Body of pancreas (tissue), 4 donors: Measurements from ENCODE around the gene TSPAN3. TPM values are rescaled to one million over a fixed set of nuclear protein-coding genes. Genes with fewer than 3 reads are reported as not detected.
A peak's percentile ranks its signal among the peaks of the same experiment; 100 is the strongest.

Source experiments
- ATAC-seq: fragments of 150-250 bp; one replicate; pipeline ENCODE4 v1.9.1; 2016
- DNase-seq, 4 donors: peaks; one replicate each; pipeline ENCODE4 v3.0.0-alpha.2; 2019
- H3K27ac ChIP-seq, 4 donors: fragments of 200-600 bp; sonication (generic); 1 replicate in 3 of 4; 2 replicates in 1 of 4; pipeline versions ENCODE4 v1.5.1 to v1.6.1; 2016 to 2019; ENCODE audit warnings: mild to moderate bottlenecking in 1 of 4, mixed read lengths in 1 of 4, moderate library complexity in 1 of 4
- H3K27me3 ChIP-seq, 2 donors: fragments of 200-600 bp; sonication (generic); one replicate each; pipeline ENCODE4 v1.6.0; 2016; ENCODE audit warnings: mild to moderate bottlenecking in 1 of 2
- H3K36me3 ChIP-seq, 2 donors: fragments of 200-600 bp; sonication (generic); replicated peaks in 1 of 2; 2 replicates each; pipeline ENCODE4 v1.5.1; 2016; ENCODE audit warnings: low read depth in 2 of 2; ENCODE audit not compliant: insufficient read depth in 1 of 2
- H3K4me1 ChIP-seq: fragments of 200-600 bp; sonication (generic); one replicate; pipeline ENCODE4 v1.6.0; 2016
- H3K4me3 ChIP-seq, 2 donors: fragments of 200-600 bp; sonication (generic); 1 replicate in 1 of 2; 2 replicates in 1 of 2; pipeline ENCODE4 v1.5.1; 2016 to 2019
- H3K9me3 ChIP-seq, 3 donors: fragments of 200-600 bp; sonication (generic); 1 replicate in 2 of 3; 2 replicates in 1 of 3; pipeline ENCODE4 v1.5.1; 2016
- CTCF ChIP-seq, 7 experiments: fragments of 450-650 bp in 4 of 7; fragments of 200-600 bp in 3 of 7; sonication (generic) in 3 of 7; IDR thresholded peaks; one replicate each; pipeline ENCODE4 v1.5.1; 2016 to 2019; ENCODE audit warnings: antibody characterized with exemption in 7 of 7
- POLR2A ChIP-seq, 3 donors: fragments of 450-650 bp; IDR thresholded peaks; one replicate each; pipeline ENCODE4 v1.6.1; 2016; ENCODE audit warnings: antibody characterized with exemption in 3 of 3, mild to moderate bottlenecking in 2 of 3
- WGBS, 2 donors: methylation state at CpG; one replicate each; pipeline ENCODE4 v1.1.5; 2017; 5-methylcytosine and 5-hydroxymethylcytosine counted together
- intact Hi-C: fragments of 100-400 bp; cut with DNase I; formaldehyde crosslinking; loops from one replicate; pipeline ENCODE4 v1.15.1; 2023
- total RNA-seq, 2 donors: library from RNA; depleted of rRNA; stranded (reverse); fragments of >200 nt; gene quantifications; one replicate each; pipeline ENCODE4 v1.1.0, GENCODE V29; 2016

The TSPAN3 gene
- total RNA-seq, 2 donors from 2014 or later = 99.1 to 118 TPM

GRCh38 chr15:77015646-77016320 is 55.1 kb downstream of the TSPAN3 start:
- Histone ChIP-seq H3K4me3 (no peak overlapping the region), H3K9me3 (no peaks in the 10 kb centered on the region), H3K27me3 (no peaks in the 10 kb centered on the region), H3K36me3 (no peaks in the 10 kb centered on the region), H3K4me1 (no peaks in the 10 kb centered on the region), H3K27ac (no peak overlapping the region)
- WGBS, 2 donors = 63 to 71% methylated on average over 3 to 21 of the region's 21 CpGs
- no peak for DNase-seq
- TF ChIP-seq POLR2A (IDR thresholded peaks at IDR 0.05) (no peak), CTCF (IDR thresholded peaks at IDR 0.05) (no peak)
- ATAC-seq = no peak
- intact Hi-C loops = no loop called here

GRCh38 chr15:77014132-77015081 is 56.5 kb downstream of the TSPAN3 start:
- DNase-seq (peak in 1 of 4 donors; percentile 53), ATAC-seq (no peak)
- no peaks in the 10 kb centered on the region for H3K9me3 ChIP-seq
- intact Hi-C loops = no loop called here
- H3K36me3 ChIP-seq = no peaks in the 10 kb centered on the region
- no peaks in the 10 kb centered on the region for H3K27me3 ChIP-seq
- TF ChIP-seq POLR2A (IDR thresholded peaks at IDR 0.05) (no peak), CTCF (IDR thresholded peaks at IDR 0.05) (no peak)
- no peak overlapping the region for H3K4me3 ChIP-seq
- peak overlapping the region in 1 of 4 donors; percentile 2 for H3K27ac ChIP-seq
- H3K4me1 ChIP-seq = peaks cover 6% of the 10 kb centered on the region
- WGBS, 2 donors = 76 to 81% methylated on average over 20 to 23 of the region's 23 CpGs

- H3K9me3 ChIP-seq = no peaks in the 10 kb centered on the region
- H3K4me3 ChIP-seq = no peak overlapping the region
- H3K27ac ChIP-seq = no peak overlapping the region
- no peak for TF ChIP-seq CTCF (IDR thresholded peaks at IDR 0.05)
- no peak for TF ChIP-seq POLR2A (IDR thresholded peaks at IDR 0.05)
- DNase-seq (no peak), ATAC-seq (no peak)
- no peaks in the 10 kb centered on the region for H3K27me3 ChIP-seq
- H3K4me1 ChIP-seq = peaks cover 6% of the 10 kb centered on the region
- intact Hi-C loops = no loop called here
- WGBS, 2 donors = 64 to 69% methylated on average over 5 to 6 of the region's 6 CpGs
- H3K36me3 ChIP-seq = no peaks in the 10 kb centered on the region
Observed at GRCh38 chr15:77013776-77014131, 57.2 kb downstream of the TSPAN3 start.

GRCh38 chr15:77012868-77013267 is 58.0 kb downstream of the TSPAN3 start:
- ATAC-seq (no peak), DNase-seq (no peak)
- 59 to 71% methylated on average over 4 of the region's 4 CpGs for WGBS, 2 donors
- intact Hi-C loops = no loop called here
- no peaks in the 10 kb centered on the region for H3K27me3 ChIP-seq
- no peaks in the 10 kb centered on the region for H3K9me3 ChIP-seq
- no peak for TF ChIP-seq CTCF (IDR thresholded peaks at IDR 0.05)
- no peak overlapping the region for H3K4me3 ChIP-seq
- H3K4me1 ChIP-seq = peaks cover 6% of the 10 kb centered on the region
- H3K36me3 ChIP-seq = no peaks in the 10 kb centered on the region
- no peak overlapping the region for H3K27ac ChIP-seq
